Activated CD8-positive, alpha-beta memory T cell treated with anti-CD3 and anti-CD28 coated beads, Interleukin-2, amount 50 U/mL, for 48 hours (primary cell): ENCODE measurements around the gene PEAK3.

Experiments
- DNase-seq: peaks from one replicate; pipeline ENCODE4 v3.0.0-alpha.2; 2020

The PEAK3 gene

DNA sequence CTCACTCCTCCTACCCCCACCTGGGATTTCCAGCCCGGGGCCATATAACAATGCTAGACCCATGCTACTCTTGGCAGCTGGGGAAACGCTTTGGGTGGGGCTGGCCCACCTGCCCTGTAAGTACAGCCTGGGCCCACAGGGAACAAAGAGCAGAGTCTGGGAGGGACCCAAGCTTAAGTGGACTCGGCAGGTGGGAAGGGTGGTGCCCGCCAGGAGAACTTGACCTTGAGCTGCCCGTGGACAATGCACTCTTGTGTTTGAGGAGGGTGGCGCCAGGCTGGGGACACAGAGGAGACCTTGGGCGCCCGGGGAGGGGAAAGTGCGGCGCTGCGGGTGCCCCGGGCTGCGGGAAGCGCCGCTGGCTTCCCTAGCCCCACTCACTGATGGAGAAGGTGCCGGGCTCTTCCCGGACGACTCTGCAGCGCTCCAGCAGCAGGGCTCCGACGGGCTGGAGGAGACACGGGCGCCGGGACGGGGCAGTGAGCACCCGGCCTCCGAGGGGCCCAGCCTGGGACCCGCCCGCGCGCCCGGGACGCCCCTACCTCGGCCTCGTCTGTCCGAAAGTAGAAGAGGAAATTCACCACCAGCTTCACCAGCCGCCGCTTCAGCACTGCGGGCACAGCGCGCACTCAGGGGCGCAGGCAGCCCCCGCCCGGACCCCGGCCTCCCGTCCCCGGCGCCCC lies 46.5 kb downstream of the PEAK3 start:
- DNase-seq, result peak; percentile 75

DNA sequence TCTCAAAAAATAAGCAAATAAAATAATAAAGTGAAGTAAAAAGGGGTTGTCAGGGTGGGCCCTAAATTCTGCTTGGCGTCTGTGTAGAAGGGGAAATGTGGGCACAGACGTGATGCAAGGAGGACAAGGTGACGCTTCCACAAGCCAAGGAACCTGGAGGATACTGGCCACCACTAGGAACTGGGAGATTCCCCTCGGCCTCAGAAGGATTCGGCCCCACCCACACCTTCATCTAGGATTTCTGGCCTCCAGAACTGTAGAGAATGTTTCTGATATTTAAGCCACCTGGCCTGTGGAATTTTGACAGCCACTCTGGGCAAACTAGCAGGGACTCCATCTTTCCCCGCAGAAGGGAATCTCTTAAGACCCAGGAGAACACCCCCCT lies 47.0 kb downstream of the PEAK3 start:
- no peak for DNase-seq

DNA sequence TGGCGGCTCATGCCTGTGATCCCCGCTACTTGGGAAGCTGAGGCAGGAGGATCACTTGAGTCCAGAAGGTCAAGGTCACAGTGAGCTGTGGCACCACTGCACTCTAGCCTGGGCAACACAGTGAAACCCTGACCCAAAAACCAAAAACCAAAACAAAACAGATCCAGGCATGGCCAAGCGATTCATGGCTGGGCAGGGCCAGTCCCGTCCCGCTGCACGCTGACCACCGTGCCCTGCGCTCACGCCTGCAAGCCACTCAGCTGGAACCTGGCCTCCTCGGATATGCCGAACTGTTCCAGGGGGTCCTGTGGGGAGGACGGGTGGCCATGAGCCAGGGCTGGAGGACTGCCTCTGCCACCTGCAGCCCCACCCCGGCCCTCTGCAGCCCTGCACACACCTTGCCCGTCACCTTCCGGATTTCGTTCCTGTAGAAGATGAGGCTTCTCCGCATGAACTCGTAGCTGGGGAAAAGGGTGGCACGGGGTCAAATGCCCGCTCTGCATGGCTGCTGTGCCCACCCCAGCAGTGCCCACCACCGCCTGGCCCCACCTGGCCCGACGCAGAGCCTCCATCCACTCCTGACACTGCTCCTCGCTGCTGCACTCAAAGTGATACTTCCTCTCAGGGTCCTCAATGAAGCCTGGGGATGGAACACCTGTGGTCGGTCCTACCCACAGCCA lies 48.2 kb downstream of the PEAK3 start:
- DNase-seq, result no peak

DNA sequence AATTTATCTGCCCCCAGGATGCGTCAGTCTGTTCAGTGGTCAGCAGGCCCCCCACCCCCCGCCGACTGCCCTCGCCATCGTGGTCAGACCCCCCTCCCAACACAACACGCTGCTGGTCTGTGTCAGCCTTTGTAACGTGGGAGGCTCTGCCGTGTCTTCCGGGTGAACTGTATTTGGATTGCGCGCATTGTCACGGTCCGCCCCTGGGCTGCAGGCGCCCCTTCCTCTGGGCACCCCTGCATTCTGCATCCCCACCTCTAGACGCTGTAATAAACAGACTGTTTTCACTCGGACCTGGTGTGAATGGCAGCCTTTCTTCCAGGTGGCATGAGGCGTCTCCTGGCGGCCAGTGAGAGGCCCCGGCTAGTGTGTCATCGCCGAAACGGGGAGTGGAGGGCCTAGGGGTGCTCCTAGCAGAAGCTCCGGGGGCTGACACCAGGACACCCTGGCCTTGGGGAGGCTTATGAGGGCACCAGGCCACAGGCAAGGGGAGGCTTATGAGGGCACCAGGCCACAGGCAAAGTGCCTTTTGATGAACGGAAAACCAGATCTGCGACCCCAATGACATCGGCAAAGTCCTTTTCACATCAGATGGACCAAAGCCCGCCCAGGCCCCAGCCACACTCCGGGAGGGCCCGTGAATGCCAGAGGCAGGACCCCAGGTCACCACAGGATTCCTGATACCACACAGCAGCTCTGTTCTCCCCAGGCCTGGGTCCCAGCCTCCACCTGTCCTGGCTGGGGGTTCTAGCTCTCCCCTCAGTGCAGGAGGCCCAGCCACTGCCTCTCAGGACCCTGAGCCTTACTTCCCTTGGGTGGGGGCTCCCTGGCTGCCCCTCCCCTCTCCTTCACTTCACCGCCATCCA lies 49.5 kb downstream of the PEAK3 start:
- no peak for DNase-seq

DNA sequence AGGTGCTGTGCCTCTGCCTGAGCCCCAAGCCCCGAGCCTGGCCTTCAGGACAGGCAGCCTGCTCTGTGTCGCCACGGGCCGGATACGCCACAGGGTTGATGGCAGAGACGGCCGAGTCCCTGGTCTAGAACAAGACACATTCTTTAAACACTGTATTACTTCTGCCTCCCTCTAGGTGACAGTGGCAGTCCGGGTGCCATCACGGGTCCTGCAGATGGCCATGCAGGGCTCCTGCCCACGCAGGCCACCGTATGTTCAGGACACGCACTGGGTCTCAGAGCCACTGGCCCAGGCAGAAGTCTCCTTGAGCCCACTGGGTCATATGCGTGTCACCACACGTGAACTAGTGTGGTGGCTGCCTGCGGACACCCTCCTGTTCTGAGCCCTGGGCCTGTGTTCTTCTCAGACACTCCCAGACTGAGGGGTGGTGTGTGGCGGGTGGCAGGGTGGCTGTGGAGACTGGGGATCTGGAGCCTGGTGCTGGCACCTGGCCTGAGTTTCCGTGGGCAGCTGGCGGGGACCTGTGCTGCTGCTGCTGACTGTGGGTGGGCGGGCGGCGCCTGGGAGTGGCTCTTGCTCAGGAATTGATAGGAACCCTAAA lies 50.3 kb downstream of the PEAK3 start:
- DNase-seq, result no peak

DNA sequence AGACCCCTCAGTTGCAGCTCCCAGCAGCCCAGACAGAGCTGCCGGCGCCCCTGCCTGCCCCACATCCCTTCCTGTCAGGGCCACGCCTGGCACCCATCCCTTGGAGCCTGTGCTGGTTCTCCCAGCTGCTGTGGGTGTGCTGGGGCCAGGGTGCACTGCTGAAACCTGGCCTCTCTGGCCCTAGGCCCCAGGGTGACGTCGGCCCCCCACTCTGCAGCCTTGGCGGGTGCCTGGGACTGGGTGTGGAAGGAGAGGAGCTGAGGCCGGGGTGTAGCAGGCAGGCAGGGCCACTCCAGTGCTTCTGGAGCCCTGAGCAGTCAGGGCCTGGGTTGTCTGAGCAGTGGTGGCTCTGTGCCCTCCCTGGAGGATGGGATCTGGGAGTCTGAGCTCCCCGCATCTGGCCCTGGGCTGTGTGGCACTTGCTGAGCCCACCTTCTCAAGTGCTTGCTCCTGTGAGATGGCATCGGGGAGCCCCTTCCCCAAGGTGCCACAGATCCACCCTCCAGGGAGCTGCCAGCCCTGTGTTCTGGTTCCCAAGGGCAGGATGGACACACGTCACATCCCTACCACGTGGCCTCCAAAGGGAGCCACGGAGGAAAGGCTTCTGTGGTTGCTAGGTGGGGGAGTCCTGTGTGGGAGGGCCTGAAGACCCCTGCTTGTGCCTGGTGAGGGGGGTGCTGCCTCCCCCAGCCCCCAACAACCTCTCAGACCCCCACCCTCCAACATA lies 51.0 kb downstream of the PEAK3 start:
- DNase-seq, result no peak

DNA sequence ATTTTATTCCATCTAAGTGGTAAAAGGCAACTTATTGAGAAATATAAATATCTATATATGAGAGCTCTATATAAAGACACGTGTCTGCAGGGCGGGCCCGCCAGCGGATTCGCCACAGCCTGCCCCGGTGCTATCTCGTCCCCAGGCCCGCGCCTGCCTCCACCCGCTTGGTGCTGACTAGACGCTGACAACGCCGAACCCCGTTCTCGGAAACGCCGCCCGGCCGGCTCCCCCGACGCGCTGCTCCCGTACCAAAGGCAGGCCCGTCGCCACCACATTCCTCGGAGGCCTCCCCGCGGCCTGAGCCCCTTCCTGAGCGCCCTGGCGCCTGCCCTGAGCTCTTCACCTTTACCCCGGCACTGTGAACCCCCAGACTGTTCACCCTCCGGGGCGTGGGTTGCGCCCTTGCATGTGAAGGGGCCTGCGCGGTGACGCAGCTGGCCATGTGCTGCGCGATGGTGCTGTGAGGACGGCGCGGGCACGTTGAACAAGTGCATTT lies 51.9 kb downstream of the PEAK3 start:
- no peak for DNase-seq

DNA sequence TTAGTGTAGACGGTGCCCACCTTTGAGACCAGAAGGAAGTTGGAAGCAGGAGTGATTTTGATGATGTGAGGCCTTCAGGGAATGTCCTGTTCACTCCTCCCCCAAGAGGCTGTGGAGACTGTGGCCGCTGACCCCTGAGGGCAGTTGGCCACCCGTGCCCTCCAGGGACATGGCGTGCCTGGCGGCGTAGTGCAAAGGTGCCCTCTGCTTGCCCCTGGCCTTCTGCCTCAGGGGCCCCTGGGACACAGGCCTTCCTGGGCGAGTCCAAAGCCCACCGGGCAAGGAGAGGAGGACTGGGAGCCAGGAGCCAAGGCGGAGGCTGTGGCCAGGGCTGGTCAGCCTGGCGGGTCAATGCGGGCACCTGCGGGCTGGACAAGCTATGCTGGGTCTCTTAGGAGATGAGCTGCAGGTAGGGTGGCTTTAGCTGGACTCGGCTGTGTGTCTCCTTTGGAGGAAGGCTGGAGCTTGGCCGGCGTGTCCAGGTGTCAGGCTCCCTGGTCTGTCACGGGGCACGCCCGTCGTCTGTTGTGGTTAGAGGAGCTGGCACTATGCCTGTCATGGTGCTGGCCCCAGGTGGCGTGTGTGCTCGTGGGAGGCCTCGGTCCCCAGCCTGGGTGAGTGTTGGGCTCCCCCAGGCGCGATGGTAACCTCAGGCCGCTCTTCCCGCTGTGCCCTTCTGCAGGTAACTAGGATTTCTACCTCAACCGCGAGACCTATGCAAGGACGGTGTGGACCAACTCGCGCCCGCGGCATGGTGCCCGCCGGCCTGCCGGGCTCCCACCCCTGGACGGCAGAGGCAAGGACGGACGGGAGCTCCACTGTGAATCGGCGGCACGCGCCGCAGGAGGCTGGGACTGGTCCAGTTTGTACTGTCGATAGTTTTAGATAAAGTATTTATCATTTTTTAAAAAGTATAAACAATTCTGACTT lies 52.6 kb downstream of the PEAK3 start:
- no peak for DNase-seq

DNA sequence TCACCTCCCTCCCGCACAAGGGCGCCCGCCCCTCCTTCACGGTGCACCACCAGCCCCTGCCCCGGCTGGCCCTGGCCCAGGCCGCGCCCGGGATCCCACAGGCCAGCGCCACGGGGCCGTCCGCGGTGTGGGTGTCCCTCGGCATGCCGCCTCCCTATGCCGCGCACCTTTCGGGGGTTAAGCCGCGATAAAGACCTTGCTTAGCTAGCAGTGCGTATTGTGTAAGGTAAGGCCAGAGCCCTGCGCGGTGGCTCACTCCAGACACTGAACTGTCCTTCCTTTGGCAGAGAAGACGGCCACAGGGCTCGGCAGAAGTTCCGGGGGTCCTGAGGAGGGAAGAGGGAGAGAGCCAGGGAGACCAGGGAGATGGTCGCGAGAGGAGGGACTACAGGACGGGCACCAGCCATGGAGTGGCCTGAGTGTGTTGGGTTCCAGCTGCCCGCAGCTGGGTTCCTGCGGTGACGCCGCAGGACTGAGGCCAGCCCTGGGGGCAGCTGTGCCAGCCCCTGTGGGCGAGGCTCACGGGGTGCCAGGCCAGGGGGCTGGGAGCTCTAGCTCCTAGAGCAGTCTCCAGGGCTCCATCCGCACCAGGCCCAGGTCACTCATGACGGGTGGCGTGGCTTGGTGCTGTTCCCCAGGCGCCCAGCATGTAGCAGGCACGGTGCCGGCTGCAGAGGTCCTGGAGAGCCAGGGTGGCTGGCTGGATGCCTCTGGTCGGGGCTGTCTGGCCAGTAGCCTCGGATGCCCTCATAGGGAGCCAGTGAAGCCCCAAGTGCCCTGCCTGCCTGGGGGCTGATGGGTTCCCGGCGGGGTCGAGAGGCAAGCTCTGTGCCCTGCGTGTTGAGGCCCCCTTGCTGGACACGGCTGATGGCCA lies 53.6 kb downstream of the PEAK3 start:
- no peak for DNase-seq

DNA sequence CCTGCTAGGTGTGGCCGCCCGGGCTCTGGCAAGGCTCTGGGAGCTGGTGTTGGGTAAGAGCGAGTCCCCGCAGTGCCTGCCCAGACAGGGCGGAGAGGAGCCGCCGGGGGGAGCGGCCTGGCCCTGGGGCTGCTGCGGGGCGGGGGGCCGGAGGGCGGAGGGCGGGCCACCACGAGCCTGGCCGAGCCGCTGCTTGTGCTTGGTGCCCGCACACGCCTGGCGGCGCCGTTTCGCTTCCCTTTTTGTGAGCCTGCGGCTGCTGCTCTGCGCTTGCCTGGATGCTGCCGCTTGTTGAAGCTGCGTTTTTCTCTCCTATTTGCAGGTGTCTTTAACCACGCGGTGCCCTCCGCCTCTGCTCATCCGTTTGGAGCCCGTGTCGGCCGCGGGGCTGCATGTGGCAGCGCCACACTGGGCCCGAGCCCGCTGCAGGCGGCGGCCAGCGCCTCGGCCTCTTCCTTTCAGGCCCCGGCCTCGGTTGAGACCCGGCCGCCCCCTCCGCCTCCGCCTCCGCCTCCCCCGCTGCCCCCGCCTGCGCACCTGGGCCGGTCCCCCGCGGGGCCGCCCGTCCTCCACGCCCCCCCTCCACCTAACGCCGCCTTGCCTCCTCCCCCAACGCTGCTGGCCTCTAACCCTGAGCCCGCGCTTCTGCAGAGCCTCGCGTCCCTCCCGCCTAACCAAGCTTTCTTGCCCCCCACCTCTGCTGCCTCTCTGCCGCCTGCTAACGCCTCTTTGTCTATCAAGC lies 54.4 kb downstream of the PEAK3 start:
- no peak for DNase-seq

DNA sequence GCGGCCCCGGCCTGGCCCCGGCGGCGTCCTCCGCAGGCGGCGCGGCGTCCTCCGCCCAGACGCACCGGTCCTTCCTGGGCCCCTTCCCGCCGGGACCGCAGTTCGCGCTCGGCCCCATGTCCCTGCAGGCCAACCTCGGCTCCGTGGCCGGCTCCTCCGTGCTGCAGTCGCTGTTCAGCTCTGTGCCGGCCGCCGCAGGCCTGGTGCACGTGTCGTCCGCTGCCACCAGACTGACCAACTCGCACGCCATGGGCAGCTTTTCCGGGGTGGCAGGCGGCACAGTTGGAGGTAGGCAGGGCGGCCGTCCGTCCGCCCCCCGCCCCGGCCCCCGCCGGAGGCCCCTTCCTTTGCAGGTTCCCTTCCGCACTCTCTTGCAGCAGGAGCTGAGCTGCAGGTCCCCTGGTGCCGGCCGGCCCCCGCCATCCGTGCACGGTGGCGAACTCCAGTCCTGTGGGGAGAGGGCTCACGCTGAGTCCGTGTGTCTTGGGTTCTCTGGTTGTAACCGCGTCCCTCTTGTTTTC lies 55.1 kb downstream of the PEAK3 start:
- DNase-seq, result no peak

DNA sequence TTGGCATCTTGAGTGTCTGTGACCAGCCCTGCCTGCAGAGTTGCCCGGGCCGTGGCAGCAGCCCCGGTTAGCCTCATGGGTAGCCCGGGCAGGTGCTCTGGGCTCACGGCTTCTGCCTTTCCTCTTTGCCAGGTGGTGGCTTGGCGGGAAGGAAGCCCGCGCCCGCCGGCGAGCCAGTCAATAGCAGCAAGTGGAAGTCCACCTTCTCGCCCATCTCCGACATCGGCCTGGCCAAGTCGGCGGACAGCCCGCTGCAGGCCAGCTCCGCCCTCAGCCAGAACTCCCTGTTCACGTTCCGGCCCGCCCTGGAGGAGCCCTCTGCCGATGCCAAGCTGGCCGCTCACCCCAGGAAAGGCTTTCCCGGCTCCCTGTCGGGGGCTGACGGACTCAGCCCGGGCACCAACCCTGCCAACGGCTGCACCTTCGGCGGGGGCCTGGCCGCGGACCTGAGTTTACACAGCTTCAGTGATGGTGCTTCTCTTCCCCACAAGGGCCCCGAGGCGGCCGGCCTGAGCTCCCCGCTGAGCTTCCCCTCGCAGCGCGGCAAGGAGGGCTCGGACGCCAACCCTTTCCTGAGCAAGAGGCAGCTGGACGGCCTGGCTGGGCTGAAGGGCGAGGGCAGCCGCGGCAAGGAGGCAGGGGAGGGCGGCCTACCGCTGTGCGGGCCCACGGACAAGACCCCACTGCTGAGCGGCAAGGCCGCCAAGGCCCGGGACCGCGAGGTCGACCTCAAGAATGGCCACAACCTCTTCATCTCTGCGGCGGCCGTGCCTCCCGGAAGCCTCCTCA lies 55.7 kb downstream of the PEAK3 start:
- DNase-seq, result no peak

DNA sequence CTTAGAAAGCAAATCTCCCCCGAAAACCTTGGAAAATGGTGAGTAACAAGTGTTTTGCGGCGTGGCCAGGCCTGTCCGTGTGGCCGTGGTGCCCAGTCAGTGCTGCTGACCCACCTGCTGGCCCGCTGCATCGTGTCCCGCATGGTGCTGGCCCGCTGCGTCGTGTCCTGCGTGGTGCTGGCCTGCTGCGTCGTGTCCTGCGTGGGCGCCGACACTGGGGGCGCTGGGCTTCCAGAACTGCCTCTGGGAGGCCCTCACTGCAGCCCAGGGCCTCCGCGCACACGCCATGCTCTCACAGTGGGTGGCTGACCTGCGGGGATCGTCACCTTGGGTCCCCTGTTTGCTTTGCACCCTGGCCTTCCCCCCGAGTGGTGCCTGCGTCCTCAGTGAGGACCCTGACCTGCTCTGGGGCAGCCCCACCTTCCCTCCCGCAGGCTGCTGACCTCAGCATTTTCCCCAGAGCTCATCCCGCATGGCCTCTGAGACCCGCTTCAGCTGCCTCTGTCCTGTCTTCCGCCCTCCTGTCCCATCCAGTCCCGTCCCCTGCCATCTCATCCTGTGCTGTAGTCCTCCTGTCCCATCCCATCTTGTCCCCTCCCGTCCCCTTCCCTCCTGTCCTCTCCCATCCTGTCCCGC lies 56.4 kb downstream of the PEAK3 start:
- DNase-seq, result no peak

DNA sequence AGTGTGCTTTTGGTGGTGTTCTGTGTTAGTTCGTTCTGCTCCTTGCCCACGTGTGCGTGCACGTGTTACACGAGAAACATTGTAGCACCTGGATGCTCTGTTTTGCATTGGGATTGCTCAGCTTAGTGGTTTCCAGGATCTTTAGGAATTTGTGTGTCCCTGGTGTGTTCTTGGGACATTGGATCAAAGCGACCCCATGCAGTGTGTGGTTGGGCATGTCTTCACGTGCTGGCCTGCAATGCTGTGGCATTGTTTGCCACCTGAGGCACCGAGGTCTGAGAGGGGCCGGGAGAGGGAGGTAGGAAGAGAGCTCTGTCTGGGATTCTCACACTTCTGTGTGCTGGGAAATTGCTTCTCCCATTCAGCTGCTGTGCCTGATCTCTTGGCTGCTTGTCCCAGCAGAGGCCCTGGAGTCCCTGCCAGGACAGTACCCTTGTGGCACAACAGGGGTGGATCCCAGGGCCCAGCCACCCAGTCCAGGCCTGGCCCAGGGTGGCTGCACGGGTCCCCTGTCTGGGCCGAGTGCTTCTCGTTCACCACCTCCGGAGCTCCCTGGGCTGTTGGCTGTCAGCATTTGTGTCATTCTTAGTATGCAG lies 57.1 kb downstream of the PEAK3 start:
- DNase-seq, result no peak
